ENCODE results near the gene ATG16L1.

DNA sequence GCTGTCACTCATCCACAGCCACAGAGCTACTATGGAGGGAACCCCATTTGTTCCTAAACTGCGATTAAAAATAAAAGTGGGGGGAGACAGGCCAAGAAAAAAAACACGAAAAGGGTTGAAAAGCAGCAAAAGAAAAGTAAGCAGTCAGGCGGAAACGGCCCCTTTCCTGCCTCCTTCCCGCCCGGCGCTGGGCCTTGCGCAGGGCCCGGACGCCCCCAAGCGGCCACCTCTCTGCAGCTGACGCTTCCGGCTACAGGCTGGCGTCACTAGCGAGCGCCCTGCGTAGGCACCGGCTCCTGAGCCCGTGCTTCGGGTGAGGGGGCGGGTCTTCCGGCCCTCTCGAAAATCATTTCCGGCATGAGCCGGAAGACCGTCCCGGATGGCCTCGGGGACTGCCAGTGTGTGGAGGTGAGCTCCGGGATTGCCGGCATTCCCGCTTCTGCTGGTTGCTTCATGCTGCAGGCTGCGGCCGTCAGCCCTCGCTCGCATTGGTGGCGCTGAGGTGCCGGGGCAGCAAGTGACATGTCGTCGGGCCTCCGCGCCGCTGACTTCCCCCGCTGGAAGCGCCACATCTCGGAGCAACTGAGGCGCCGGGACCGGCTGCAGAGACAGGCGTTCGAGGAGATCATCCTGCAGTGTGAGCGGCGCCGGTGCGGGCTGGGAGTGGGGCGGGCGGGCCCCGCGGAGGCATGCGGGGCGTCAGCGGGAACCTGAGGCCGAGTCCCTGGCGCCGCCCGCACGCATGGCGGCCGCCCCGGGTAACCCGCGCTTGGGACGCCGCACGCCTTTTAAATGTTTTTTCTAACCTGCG lies at the start of gene ATG16L1:
- TF ChIP-seq, protein P1, sequence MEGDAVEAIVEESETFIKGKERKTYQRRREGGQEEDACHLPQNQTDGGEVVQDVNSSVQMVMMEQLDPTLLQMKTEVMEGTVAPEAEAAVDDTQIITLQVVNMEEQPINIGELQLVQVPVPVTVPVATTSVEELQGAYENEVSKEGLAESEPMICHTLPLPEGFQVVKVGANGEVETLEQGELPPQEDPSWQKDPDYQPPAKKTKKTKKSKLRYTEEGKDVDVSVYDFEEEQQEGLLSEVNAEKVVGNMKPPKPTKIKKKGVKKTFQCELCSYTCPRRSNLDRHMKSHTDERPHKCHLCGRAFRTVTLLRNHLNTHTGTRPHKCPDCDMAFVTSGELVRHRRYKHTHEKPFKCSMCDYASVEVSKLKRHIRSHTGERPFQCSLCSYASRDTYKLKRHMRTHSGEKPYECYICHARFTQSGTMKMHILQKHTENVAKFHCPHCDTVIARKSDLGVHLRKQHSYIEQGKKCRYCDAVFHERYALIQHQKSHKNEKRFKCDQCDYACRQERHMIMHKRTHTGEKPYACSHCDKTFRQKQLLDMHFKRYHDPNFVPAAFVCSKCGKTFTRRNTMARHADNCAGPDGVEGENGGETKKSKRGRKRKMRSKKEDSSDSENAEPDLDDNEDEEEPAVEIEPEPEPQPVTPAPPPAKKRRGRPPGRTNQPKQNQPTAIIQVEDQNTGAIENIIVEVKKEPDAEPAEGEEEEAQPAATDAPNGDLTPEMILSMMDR (IDR thresholded peaks at IDR 0.05) = peak; percentile 95 to 98 (median 97)
- peak in 1 of 2 donors; percentile 72 for TF ChIP-seq POLR2A (IDR thresholded peaks at IDR 0.05)
